ENCODE measurements around the gene NKPD1.

Gene NKPD1

GRCh38 chr19:45160870-45161737, at the start of gene NKPD1:
Gene NKPD1 (minus strand): TSS chr19:45160982. CDS start chr19:45160150, 832 bp downstream.
- TF ChIP-seq USF1 (IDR thresholded peaks at IDR 0.05) (peak; percentile 2; the same call in 1 of the 2 replicates), MAX (IDR thresholded peaks at IDR 0.05) (peak; percentile 92), CEBPB (IDR thresholded peaks at IDR 0.05) (no peak)

GRCh38 chr19:45206328-45206727, 45.5 kb upstream of the NKPD1 start:
- TF ChIP-seq FOXM1 (IDR thresholded peaks at IDR 0.05; ENCODE audit: borderline replicate concordance, low read depth), result no peak
- no peak for TF ChIP-seq EGR1 (IDR thresholded peaks at IDR 0.05)
- TF ChIP-seq USF1 (IDR thresholded peaks at IDR 0.05), result no peak
- no peak for TF ChIP-seq REST (IDR thresholded peaks at IDR 0.05; ENCODE audit: low read depth)
- no peak for TF ChIP-seq TCF12 (IDR thresholded peaks at IDR 0.05; ENCODE audit: low read depth)
- no peak for TF ChIP-seq TAF1 (IDR thresholded peaks at IDR 0.05; ENCODE audit: low read depth)

- TF ChIP-seq MAX (IDR thresholded peaks at IDR 0.05) (no peak), FOXM1 (IDR thresholded peaks at IDR 0.05; ENCODE audit: borderline replicate concordance, low read depth) (no peak), CEBPB (IDR thresholded peaks at IDR 0.05) (no peak), YY1 (IDR thresholded peaks at IDR 0.05; ENCODE audit: low read depth) (no peak), EP300 (IDR thresholded peaks at IDR 0.05; ENCODE audit: borderline replicate concordance) (no peak), TEAD4 (IDR thresholded peaks at IDR 0.05) (no peak), TAF1 (IDR thresholded peaks at IDR 0.05; ENCODE audit: low read depth) (no peak)
Observed at GRCh38 chr19:45205810-45206209, 45.0 kb upstream of the NKPD1 start.

- TF ChIP-seq ZBTB7A (IDR thresholded peaks at IDR 0.05; ENCODE audit: low read depth), result no peak
- no peak for TF ChIP-seq EP300 (IDR thresholded peaks at IDR 0.05; ENCODE audit: borderline replicate concordance)
- no peak for TF ChIP-seq TCF12 (IDR thresholded peaks at IDR 0.05; ENCODE audit: low read depth)
- TF ChIP-seq NFIC (IDR thresholded peaks at IDR 0.05), result no peak
- no peak for TF ChIP-seq TAF1 (IDR thresholded peaks at IDR 0.05; ENCODE audit: low read depth)
- no peak for TF ChIP-seq YY1 (IDR thresholded peaks at IDR 0.05; ENCODE audit: low read depth)
- no peak for TF ChIP-seq USF1 (IDR thresholded peaks at IDR 0.05)
- no peak for TF ChIP-seq MAX (IDR thresholded peaks at IDR 0.05)
- TF ChIP-seq CREB1 (IDR thresholded peaks at IDR 0.05; ENCODE audit: low read depth), result no peak
- no peak for TF ChIP-seq FOXM1 (IDR thresholded peaks at IDR 0.05; ENCODE audit: borderline replicate concordance, low read depth)
- no peak for TF ChIP-seq TEAD4 (IDR thresholded peaks at IDR 0.05)
Observed at GRCh38 chr19:45202637-45203036, 41.9 kb upstream of the NKPD1 start.

- TF ChIP-seq TAF1 (IDR thresholded peaks at IDR 0.05; ENCODE audit: low read depth), result no peak
- TF ChIP-seq TCF12 (IDR thresholded peaks at IDR 0.05; ENCODE audit: low read depth), result no peak
- TF ChIP-seq REST (IDR thresholded peaks at IDR 0.05; ENCODE audit: low read depth), result no peak
- TF ChIP-seq RAD21 (IDR thresholded peaks at IDR 0.05; ENCODE audit: low read depth), result peak; percentile 72
- no peak for TF ChIP-seq ZBTB7A (IDR thresholded peaks at IDR 0.05; ENCODE audit: low read depth)
- no peak for TF ChIP-seq CREB1 (IDR thresholded peaks at IDR 0.05; ENCODE audit: low read depth)
- no peak for TF ChIP-seq NFIC (IDR thresholded peaks at IDR 0.05)
- no peak for TF ChIP-seq EGR1 (IDR thresholded peaks at IDR 0.05)
- TF ChIP-seq TEAD4 (IDR thresholded peaks at IDR 0.05), result no peak
Observed at GRCh38 chr19:45200568-45200967, 39.8 kb upstream of the NKPD1 start.

GRCh38 chr19:45195764-45196163, 35.0 kb upstream of the NKPD1 start:
- TF ChIP-seq REST (IDR thresholded peaks at IDR 0.05; ENCODE audit: low read depth), result no peak
- no peak for TF ChIP-seq TCF12 (IDR thresholded peaks at IDR 0.05; ENCODE audit: low read depth)
- no peak for TF ChIP-seq RAD21 (IDR thresholded peaks at IDR 0.05; ENCODE audit: low read depth)
- TF ChIP-seq FOXM1 (IDR thresholded peaks at IDR 0.05; ENCODE audit: borderline replicate concordance, low read depth), result no peak
- TF ChIP-seq CEBPB (IDR thresholded peaks at IDR 0.05), result no peak
- TF ChIP-seq USF1 (IDR thresholded peaks at IDR 0.05), result no peak
- TF ChIP-seq CREB1 (IDR thresholded peaks at IDR 0.05; ENCODE audit: low read depth), result no peak
- no peak for TF ChIP-seq TAF1 (IDR thresholded peaks at IDR 0.05; ENCODE audit: low read depth)
- TF ChIP-seq NFIC (IDR thresholded peaks at IDR 0.05), result no peak
- no peak for TF ChIP-seq ZBTB7A (IDR thresholded peaks at IDR 0.05; ENCODE audit: low read depth)
- no peak for TF ChIP-seq EP300 (IDR thresholded peaks at IDR 0.05; ENCODE audit: borderline replicate concordance)
- no peak for TF ChIP-seq MAX (IDR thresholded peaks at IDR 0.05)
- TF ChIP-seq TEAD4 (IDR thresholded peaks at IDR 0.05), result no peak
- TF ChIP-seq YY1 (IDR thresholded peaks at IDR 0.05; ENCODE audit: low read depth), result no peak
- no peak for TF ChIP-seq EGR1 (IDR thresholded peaks at IDR 0.05)
